ENCODE results near the gene FAM110D.
A peak's percentile ranks its signal among the peaks of the same experiment; 100 is the strongest.

Gene FAM110D

DNA sequence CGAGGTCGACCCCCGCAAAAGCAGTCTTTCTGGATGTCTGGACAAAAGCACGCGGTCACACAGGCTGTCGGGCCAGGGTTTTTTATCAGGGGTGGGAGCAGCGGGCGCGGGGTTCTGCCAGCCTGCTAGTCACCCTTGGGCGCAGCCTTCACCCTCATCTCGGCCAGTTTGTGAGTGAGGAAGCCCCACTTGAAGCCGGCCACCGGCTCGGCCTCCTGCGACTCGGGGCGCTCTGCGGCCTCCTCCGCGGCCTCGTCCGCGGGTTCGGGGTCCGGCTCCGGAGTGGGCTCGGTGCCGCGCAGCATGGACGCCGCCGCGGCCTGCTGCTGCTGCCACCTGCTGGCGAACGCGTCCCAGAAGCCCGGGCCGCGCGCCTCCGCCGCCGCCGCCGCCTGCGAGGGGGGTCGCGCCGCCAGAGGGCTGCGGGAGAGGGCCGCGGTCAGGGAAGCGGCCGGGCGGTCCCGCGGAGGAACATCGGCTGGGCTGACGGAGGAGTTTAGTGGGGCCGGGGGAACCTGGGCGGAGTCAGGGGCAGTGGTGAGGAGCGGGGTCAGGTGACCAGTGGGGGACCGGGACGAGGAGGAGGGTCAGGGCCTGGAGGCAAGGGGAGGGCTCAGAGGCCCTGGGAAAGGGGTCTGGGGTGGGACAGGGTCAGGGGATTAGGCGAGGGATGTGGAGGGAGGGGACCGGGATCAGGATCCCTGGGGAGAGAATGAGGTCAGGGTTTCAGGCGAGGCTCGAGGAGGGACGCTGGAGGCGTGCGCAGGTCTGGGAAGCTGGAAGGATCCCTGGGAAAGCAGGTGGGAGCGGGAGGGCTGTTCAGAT is 5.4 kb downstream of the FAM110D start:
- DNase-seq = no peak

DNA sequence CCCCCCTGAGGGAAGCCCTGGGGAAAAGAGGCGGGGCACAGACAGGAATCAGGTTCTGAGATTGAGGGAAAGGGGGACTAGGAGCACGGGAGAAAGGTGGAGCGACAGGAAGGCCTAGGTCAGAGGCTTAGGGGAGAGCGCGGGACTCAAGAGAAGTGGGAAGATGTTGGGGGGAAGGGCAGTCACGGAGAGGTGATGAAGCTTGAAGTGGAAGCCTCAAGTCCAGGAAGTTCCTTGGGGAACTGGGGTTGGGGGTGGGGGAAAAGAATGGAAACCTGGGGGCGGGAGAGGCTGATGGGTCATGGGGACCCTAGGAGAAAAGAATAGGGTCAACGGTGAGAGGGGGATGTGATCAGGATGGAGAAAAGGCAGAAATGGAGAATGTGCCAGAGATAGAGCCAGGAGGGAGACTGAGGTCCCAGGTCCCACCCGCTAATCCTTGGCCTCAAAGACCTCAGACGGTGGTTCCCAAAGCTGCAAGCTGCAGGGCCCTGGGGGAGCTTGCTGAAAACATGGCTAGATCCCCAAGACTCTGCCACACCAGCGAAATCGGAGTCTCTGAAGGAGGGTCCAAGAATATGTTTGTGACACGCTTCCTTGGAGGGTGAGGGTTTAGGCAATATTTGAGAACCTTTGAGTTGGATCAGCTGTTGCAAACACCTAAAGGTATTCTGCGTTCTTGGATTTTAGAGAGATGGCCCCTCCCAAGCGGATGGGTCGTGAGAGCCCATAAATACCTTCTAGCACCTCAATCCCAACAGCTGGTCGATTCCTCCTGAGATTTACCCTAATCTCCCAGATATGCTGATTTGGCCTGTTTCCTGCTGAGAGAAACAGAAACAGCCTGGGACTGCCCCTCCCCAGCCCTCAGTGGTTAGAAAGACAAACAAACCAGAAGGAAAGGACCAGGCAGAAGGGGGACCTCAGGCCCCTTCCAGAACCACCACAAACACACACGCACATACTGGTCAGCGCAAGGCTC is 6.3 kb downstream of the FAM110D start:
- DNase-seq = no peak

DNA sequence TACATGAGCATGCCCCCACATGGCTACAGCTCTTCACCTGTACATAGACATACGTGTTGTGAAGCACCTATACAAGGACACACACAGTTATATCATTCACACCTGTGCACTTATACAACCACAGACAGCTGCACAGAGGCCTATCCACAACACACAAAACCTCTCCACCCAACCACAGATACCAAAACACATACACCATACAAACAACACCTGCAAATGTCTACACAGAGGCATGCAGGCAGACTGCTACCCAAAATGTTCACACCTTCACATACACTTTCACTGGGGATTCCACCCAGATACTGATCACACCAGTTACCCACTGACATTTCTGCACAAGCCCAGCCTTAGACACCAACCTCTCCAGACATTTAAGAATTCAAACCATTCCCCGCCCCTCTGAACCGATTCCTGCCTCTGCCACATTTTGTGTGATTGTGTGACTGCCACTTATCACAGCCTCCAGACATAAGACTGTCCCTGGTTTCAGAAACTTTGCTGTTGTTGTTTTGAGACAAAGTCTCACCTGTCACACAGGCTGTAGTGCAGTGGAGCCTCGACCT is 7.9 kb downstream of the FAM110D start:
- no peak for DNase-seq

GRCh38 chr1:26168410-26169197 is 9.7 kb downstream of the FAM110D start, which contains the start of gene C1orf232:
Gene C1orf232, minus strand, starts transcription at chr1:26168963. Its CDS starts 464 bp downstream, at chr1:26168499.
- DNase-seq = no peak

DNA sequence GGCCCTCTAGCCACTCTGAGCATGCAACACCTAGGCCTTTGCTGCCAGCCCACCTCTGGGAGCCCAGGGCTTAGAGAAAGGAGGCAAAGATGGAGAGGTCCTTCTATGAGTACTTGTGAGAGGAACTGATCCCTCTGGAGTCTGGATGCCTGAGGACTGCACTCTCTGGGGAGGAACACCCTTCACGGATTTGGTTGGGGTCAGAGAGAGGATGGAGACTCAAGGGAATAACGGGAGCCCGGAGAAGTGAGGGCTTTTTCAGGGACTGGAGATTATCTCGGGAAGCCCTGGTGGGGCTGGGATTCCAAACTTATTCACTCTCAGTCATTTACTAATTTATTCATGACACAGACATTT is 10.3 kb downstream of the FAM110D start:
- no peak for DNase-seq

- DNase-seq = peak; percentile 91
Measured at GRCh38 chr1:26169669-26170471, 11.0 kb downstream of the FAM110D start, which contains the start of gene ZNF593. Gene ZNF593, plus strand, starts transcription at chr1:26169908. Its CDS starts 76 bp downstream, at chr1:26169984.

DNA sequence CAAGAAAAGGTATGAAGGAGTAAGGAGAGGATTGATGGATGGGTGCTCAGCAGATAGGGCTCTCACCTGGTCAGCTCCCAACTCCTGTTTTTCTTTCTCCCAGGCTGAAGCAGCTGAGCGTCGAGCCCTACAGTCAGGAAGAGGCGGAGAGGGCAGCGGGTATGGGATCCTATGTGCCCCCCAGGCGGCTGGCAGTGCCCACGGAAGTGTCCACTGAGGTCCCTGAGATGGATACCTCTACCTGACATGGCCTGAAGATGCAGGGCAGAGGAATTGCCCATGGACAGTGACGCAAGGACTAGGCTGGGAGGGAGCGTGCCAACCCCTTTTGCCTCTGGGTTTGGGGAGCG is 11.6 kb downstream of the FAM110D start:
- DNase-seq = no peak

GRCh38 chr1:26171084-26172072 is 12.5 kb downstream of the FAM110D start, which contains the start of gene ZNF593OS:
Gene ZNF593OS, minus strand, starts transcription at chr1:26171832. Its CDS starts 171 bp downstream, at chr1:26171661.
- DNase-seq = no peak

DNA sequence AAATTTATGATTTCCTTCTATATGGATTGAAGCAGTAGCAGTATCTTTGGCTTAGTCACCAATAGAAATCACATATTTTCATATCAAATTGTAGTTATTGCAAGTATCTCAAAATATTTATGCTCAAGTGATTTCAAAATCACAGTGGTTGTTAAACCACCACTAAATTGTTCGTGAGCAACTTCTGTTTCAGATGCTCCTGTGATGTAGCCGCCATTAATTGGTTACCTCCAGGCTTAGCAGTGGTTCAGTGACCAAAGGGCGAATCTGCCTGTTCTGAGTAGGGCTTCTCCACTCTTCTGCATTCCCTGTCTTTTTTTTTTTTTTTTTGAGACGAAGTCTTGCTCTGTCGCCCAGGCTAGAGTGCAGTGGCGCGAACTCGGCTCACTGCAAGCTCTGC is 16.5 kb downstream of the FAM110D start:
- no peak for DNase-seq

DNA sequence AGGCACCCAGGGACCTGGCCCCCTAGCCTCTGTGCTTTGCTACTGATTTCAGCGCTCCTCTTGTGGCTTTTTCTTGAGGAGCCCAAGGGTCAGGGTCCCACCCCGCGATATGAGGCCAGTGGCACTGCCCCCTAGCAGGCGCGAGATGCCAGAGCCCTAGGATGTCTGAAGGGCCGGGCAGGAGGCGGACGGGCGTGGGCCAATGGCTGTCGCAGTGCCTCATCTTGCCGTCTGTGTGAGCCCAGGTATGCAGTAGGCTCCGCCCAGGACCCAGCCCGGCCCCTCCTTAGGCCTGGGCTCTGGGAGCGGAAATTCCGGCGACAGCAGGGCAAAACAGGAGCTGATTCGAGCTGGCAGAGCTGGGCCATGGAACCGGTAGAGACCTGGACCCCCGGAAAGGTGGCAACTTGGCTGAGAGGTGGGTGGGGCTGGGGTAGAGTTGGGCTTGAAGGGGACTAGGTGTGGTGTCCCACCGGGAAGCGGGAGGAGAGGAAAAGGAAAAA is 18.4 kb downstream of the FAM110D start, which contains the start of gene CNKSR1:
Gene CNKSR1, plus strand, starts transcription at position 310 of the 503 bp plus-strand sequence. Its CDS starts 57 bp downstream, at position 367.
- no peak for DNase-seq

DNA sequence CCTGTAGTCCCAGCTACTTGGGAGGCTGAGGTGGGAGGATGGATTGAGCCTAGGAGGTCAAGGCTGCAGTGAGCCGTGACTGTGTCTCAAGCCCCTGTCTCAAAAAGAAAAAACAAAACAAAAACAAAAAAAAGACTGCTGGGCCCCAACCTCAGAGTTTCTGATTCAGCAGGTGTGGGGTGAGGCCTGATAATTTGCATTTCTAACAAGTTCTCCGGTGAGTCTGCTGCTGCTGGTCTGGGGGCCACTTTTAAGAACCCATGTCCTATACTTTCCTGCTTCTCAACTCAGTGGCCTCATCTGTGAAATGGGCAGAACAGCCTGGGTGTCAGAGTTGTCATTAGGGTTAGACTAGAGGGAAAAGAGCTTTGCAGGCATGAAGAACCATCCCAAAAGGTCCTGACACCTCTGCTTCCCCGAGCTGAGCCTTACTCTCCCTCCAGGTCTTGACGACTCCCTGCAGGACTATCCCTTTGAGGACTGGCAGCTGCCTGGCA is 21.2 kb downstream of the FAM110D start:
- DNase-seq = no peak

DNA sequence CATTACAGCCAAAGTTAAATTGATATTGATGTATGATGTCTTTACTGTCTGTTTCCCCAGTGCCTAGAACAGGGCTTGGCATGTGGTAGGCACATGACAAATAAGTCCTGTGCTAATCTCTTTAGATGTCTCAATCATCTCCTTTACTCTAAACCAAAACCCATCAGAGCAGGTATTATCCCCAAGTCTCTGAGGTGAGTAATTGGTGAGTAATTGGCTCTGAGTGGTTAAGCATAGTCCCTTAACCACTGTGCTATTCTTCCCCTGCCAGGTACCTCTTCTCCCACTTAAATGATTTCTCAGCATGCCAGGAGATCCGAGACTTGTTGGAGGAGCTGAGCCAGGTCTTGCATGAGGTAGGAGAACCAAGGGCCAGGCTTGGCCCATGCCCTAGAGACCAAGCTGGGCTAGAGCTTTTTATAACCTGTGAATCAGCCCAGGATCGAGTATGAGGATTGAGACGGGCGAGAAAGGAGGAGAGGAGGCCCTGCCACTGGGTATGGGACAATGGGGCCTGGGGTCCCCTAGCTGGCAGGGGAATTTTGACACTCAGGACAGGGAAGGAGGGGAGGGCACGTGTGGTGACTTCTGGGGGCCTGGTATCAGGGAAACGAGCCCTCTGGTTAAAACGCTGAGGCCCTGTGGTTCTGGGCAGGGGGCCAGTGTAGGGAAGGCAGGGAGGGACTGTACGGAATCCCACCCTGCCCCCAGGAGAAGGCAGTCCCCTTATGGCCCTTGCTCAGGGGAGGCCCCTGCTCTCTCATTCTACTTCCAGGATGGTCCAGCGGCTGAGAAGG is 22.9 kb downstream of the FAM110D start:
- DNase-seq = no peak

DNA sequence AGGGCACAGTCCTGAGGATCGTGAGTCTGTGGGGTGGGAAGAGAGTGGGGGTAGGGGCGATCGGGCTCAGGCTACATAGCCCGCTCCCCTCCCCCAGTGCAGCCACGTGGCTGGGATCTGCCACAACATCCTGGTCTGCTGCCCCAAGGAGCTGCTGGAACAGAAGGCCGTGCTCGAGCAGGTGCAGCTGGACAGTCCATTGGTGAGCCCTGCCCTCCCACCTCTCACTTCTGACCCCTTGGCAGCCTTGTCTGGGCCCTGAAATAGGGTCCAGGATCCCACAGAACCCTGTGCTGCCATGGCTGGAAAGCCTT is 23.5 kb downstream of the FAM110D start:
- DNase-seq = no peak

- DNase-seq = no peak
Measured at GRCh38 chr1:26184086-26184485, 25.2 kb downstream of the FAM110D start.

DNA sequence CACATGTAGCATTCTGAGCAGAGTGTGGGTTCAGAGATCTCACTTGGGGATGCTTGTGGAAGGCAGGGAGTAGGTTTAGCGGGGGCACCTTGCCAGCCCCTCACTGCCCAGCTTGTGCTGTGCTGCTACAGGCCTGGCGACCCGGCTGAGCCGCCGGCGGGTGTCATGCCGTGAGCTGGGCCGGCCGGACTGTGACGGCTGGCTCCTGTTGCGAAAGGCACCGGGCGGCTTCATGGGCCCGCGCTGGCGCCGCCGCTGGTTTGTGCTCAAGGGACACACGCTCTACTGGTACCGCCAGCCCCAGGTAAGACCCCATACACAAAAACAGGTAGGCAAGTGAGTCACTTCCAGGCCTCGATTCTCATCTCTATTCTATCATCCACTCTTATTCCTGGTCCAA is 26.0 kb downstream of the FAM110D start:
- no peak for DNase-seq

- no peak for DNase-seq
Measured at GRCh38 chr1:26187882-26188281, 29.0 kb downstream of the FAM110D start.

GRCh38 chr1:26188477-26188876 is 29.6 kb downstream of the FAM110D start:
- DNase-seq = no peak

- no peak for DNase-seq
Measured at GRCh38 chr1:26189331-26189730, 30.5 kb downstream of the FAM110D start.

- no peak for DNase-seq
Measured at GRCh38 chr1:26189751-26190275, 30.9 kb downstream of the FAM110D start.
